RWPE2 (cell line): Measurements from ENCODE around the gene GPANK1.

Experiments
- ATAC-seq: fragments of 200-7000 bp; cut with Tn5 transposase; 3 replicates; pipeline ENCODE4 v1.9.1; 2021; ENCODE audit warnings: low read depth
- DNase-seq: peaks from one replicate; pipeline ENCODE4 v3.0.0-alpha.2; 2020; ENCODE audit warnings: low spot score
- H3K27ac ChIP-seq: fragments of 450-650 bp; 2 replicates; pipeline ENCODE4 v1.5.1; 2017; ENCODE audit warnings: mild to moderate bottlenecking; ENCODE audit not compliant: poor library complexity, severe bottlenecking
- H3K27me3 ChIP-seq: fragments of 250-450 bp; sonication (Bioruptor Pico); 2 replicates; pipeline ENCODE4 v1.5.1; 2021; ENCODE audit warnings: mild to moderate bottlenecking, moderate library complexity; ENCODE audit not compliant: insufficient read depth, poor library complexity, severe bottlenecking
- H3K36me3 ChIP-seq: fragments of 250-450 bp; sonication (Bioruptor Pico); 2 replicates; pipeline ENCODE4 v1.5.1; 2020; ENCODE audit warnings: low read depth, mild to moderate bottlenecking, moderate library complexity
- H3K4me1 ChIP-seq: fragments of 250-450 bp; sonication (Bioruptor Pico); 2 replicates; pipeline ENCODE4 v1.5.1; 2021; ENCODE audit warnings: mild to moderate bottlenecking, moderate library complexity; ENCODE audit not compliant: insufficient read depth, poor library complexity, severe bottlenecking
- H3K4me3 ChIP-seq: fragments of 250-450 bp; sonication (Bioruptor Pico); 2 replicates; pipeline ENCODE4 v1.5.1; 2021; ENCODE audit warnings: mild to moderate bottlenecking, moderate library complexity; ENCODE audit not compliant: severe bottlenecking
- H3K9me3 ChIP-seq: fragments of 250-450 bp; sonication (Bioruptor Pico); 2 replicates; pipeline ENCODE4 v1.5.1; 2021; ENCODE audit warnings: mild to moderate bottlenecking, moderate library complexity; ENCODE audit not compliant: severe bottlenecking
- CTCF ChIP-seq: fragments of 450-650 bp; IDR thresholded peaks from one replicate; pipeline ENCODE4 v1.5.1; 2017; ENCODE audit warnings: mild to moderate bottlenecking, moderate library complexity; ENCODE audit not compliant: poor library complexity, severe bottlenecking

GPANK1 gene

GRCh38 chr6:31663961-31664789, 622 bp downstream of the GPANK1 start:
- H3K36me3 ChIP-seq = peaks cover 36% of the 10 kb centered on the region
- H3K9me3 ChIP-seq = no peaks in the 10 kb centered on the region
- TF ChIP-seq CTCF = no peak
- peaks cover 13% of the 10 kb centered on the region for H3K4me1 ChIP-seq
- H3K27ac ChIP-seq = peak overlapping the region; percentile 90
- DNase-seq = no peak
- ATAC-seq = peak; percentile 33
- peak overlapping the region; percentile 77 for H3K4me3 ChIP-seq
- H3K27me3 ChIP-seq = no peaks in the 10 kb centered on the region

GRCh38 chr6:31663126-31663960, 1.5 kb downstream of the GPANK1 start:
- Histone ChIP-seq H3K27ac (peak overlapping the region; percentile 90), H3K4me1 (peaks cover 13% of the 10 kb centered on the region), H3K27me3 (no peaks in the 10 kb centered on the region), H3K9me3 (no peaks in the 10 kb centered on the region), H3K4me3 (peak overlapping the region; percentile 77), H3K36me3 (peaks cover 28% of the 10 kb centered on the region)
- no peak for TF ChIP-seq CTCF
- DNase-seq = no peak
- ATAC-seq = no peak

- Histone ChIP-seq H3K36me3 (peaks cover 17% of the 10 kb centered on the region), H3K4me1 (peaks cover 13% of the 10 kb centered on the region), H3K4me3 (no peak overlapping the region), H3K27ac (no peak overlapping the region), H3K9me3 (no peaks in the 10 kb centered on the region), H3K27me3 (no peaks in the 10 kb centered on the region)
- no peak for TF ChIP-seq CTCF
- ATAC-seq (no peak), DNase-seq (no peak)
These were observed 2.6 kb downstream of the GPANK1 start for GRCh38 chr6:31662124-31662723.

GRCh38 chr6:31661262-31662123, 3.3 kb downstream of the GPANK1 start:
- Histone ChIP-seq H3K9me3 (no peaks in the 10 kb centered on the region), H3K36me3 (peaks cover 11% of the 10 kb centered on the region), H3K4me1 (peaks cover 13% of the 10 kb centered on the region), H3K27me3 (no peaks in the 10 kb centered on the region), H3K27ac (peak overlapping the region; percentile 68), H3K4me3 (no peak overlapping the region)
- no peak for TF ChIP-seq CTCF
- ATAC-seq = no peak
- DNase-seq = no peak
